ENCODE results near the gene GALNT18. TPM values are rescaled to one million over a fixed set of nuclear protein-coding genes. Genes with fewer than 3 reads are reported as not detected.

Gene GALNT18
- total and polyA plus RNA-seq, 2 donors (not counting 3 experiments of a cell fraction or from before 2014, with no cell fraction given), result 0.17 to 0.18 TPM

DNA sequence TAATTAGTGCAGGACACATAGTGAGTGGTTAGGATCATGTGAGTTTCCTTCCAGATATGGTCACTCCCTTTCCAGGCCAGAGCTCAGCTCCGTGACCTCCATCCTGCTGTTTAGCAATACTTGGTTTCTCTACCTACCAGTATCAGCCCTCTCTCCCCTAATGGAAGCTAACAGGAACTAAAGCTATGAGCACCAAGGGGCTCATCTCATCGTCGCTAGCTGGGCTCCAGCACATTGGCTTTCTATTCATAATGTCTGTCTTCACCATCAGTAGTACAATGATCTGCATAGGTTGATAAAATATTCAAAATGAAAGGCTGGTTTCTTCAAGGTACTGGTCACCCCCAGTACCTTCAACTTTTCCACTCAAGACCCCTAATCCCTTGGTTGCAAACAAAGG, 2.4 kb upstream of the GALNT18 start:
- POLR2A ChIA-PET, result no interaction called here
- Histone ChIP-seq H3K4me2 (ENCODE audit: insufficient read depth, low read length) (no peak overlapping the region), H3K9ac (replicated peaks; ENCODE audit: extremely low read depth, insufficient read depth, low read length) (no peak overlapping the region), H2AFZ (ENCODE audit: low read depth, low read length) (no peak overlapping the region), H3K4me3 (replicated peaks in 1 of 3; ENCODE audit: insufficient read depth in 1 of 3, low read depth in 1 of 3, low read length in 3 of 3) (no peak overlapping the region), H3K79me2 (ENCODE audit: control insufficient read depth, insufficient read depth, low read length) (no peaks in the 10 kb centered on the region), H3K9me3 (replicated peaks; ENCODE audit: control insufficient read depth, insufficient read depth, low read length) (no peaks in the 10 kb centered on the region), H3K27ac (ENCODE audit: insufficient read depth, low read depth, low read length) (no peak overlapping the region), H3K36me3 (ENCODE audit: control insufficient read depth in 2 of 2, extremely low read depth in 1 of 2, insufficient read depth in 2 of 2, low read length in 2 of 2) (no peaks in the 10 kb centered on the region), H4K20me1 (replicated peaks; ENCODE audit: control insufficient read depth, extremely low read depth, insufficient read depth, low read length) (no peaks in the 10 kb centered on the region), H3K4me1 (ENCODE audit: control insufficient read depth, extremely low read depth, insufficient read depth, low read length) (no peaks in the 10 kb centered on the region), H3K27me3 (ENCODE audit: control insufficient read depth in 2 of 2, insufficient read depth in 2 of 2, low read length in 2 of 2) (peaks cover 29 to 34% of the 10 kb centered on the region in 2 experiments), H3K9me1 (replicated peaks; ENCODE audit: control insufficient read depth, extremely low read depth, insufficient read depth, low read length) (no peaks in the 10 kb centered on the region)
- CTCF ChIA-PET, result interaction anchor here (1.1 kb wide), 1 partner anchor 12 kb away, joined by 3 read pairs; no protein-coding TSS in a partner anchor
- dilution Hi-C loops (cut with MboI; ENCODE audit: extremely low pct_ligation_motif_present, low sequenced_read_pairs), result no loop called here
- intact Hi-C loops (cut with micrococcal nuclease), result loop anchor here (5.0 kb wide), 1 partner anchor 163 kb away; no protein-coding TSS in a partner anchor
- TF ChIP-seq POLR2AphosphoS5 (IDR thresholded peaks at IDR 0.05; ENCODE audit: insufficient read depth, low read depth, low read length) (no peak), GATA2 (IDR thresholded peaks at IDR 0.05; ENCODE audit: insufficient read depth, insufficient read length, low read depth, low read length) (no peak), JUN (IDR thresholded peaks at IDR 0.05; ENCODE audit: borderline replicate concordance, insufficient read depth, insufficient read length, low read depth) (no peak), POLR2A (IDR thresholded peaks at IDR 0.05; ENCODE audit: low read depth, low read length) (no peak), FOS (IDR thresholded peaks at IDR 0.05; ENCODE audit: borderline replicate concordance, insufficient read depth, low read length) (no peak), MYC (IDR thresholded peaks at IDR 0.05; ENCODE audit: low read depth, low read length) (no peak), EZH2 (IDR thresholded peaks at IDR 0.05; ENCODE audit: borderline replicate concordance, low read depth, low read length, severe bottlenecking) (no peak)
- TF ChIP-seq, protein P1, sequence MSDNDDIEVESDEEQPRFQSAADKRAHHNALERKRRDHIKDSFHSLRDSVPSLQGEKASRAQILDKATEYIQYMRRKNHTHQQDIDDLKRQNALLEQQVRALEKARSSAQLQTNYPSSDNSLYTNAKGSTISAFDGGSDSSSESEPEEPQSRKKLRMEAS (IDR thresholded peaks at IDR 0.05; ENCODE audit: insufficient read depth, insufficient read length), result no peak
- TF ChIP-seq, protein P2, sequence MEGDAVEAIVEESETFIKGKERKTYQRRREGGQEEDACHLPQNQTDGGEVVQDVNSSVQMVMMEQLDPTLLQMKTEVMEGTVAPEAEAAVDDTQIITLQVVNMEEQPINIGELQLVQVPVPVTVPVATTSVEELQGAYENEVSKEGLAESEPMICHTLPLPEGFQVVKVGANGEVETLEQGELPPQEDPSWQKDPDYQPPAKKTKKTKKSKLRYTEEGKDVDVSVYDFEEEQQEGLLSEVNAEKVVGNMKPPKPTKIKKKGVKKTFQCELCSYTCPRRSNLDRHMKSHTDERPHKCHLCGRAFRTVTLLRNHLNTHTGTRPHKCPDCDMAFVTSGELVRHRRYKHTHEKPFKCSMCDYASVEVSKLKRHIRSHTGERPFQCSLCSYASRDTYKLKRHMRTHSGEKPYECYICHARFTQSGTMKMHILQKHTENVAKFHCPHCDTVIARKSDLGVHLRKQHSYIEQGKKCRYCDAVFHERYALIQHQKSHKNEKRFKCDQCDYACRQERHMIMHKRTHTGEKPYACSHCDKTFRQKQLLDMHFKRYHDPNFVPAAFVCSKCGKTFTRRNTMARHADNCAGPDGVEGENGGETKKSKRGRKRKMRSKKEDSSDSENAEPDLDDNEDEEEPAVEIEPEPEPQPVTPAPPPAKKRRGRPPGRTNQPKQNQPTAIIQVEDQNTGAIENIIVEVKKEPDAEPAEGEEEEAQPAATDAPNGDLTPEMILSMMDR (IDR thresholded peaks at IDR 0.05; ENCODE audit: extremely low read depth in 1 of 2, insufficient read depth in 1 of 2, low read depth in 1 of 2, low read length in 2 of 2), result no peak
- DNase-seq (ENCODE audit: low read depth, low spot score) (no peak), FAIRE-seq (no peak)
- no TSS peak for BruUV-seq (replicated peaks)

Data from endothelial cell of umbilical vein (primary cell).